ENCODE results near the gene AKAP6. TPM values are rescaled to one million over a fixed set of nuclear protein-coding genes. Genes with fewer than 3 reads are reported as not detected.
A peak's percentile ranks its signal among the peaks of the same experiment; 100 is the strongest.

Gene AKAP6
- total RNA-seq, 1 donor from 2014 or later: 2.8 TPM

GRCh38 chr14:32472512-32473463, 143.7 kb downstream of the AKAP6 start:
- Histone ChIP-seq H3K4me2 (ENCODE audit: low read length) (peak overlapping the region; percentile 68), H3K79me2 (ENCODE audit: insufficient read depth, low read length) (no peaks in the 10 kb centered on the region), H3K36me3 (ENCODE audit: insufficient read depth, low read length) (no peaks in the 10 kb centered on the region), H2AFZ (ENCODE audit: low read depth, low read length) (peak overlapping the region; percentile 51), H3K9ac (ENCODE audit: low read length) (peak overlapping the region; percentile 63), H3K4me3 (ENCODE audit: insufficient read depth, low read depth, low read length) (no peak overlapping the region), H3K9me3 (ENCODE audit: insufficient read depth, low read depth, low read length) (no peaks in the 10 kb centered on the region), H3K27me3 (ENCODE audit: insufficient read depth, low read length) (no peaks in the 10 kb centered on the region), H3K4me1 (ENCODE audit: insufficient read depth, low read length) (peaks cover 21% of the 10 kb centered on the region), H4K20me1 (ENCODE audit: insufficient read depth, low read length) (no peaks in the 10 kb centered on the region), H3K27ac (ENCODE audit: low read depth, low read length) (peak overlapping the region; percentile 79)
- peak; percentile 39 for FAIRE-seq
- H3K4me1 Mint-ChIP-seq (ENCODE audit: low read depth, unreplicated experiment): peaks cover 35% of the 10 kb centered on the region
- H3K27me3 Mint-ChIP-seq (ENCODE audit: low read depth, unreplicated experiment): no peaks in the 10 kb centered on the region
- no peaks in the 10 kb centered on the region for H3K9me3 Mint-ChIP-seq (ENCODE audit: unreplicated experiment)
- H3K27ac Mint-ChIP-seq (ENCODE audit: unreplicated experiment): peak overlapping the region; percentile 85
- peak; percentile 74 for DNase-seq (ENCODE audit: low read depth)
- peak overlapping the region; percentile 3 for H3K4me3 Mint-ChIP-seq (ENCODE audit: unreplicated experiment)
- no peaks in the 10 kb centered on the region for H3K36me3 Mint-ChIP-seq (ENCODE audit: low read depth, unreplicated experiment)
- no peak for TF ChIP-seq EZH2 (IDR thresholded peaks at IDR 0.05; ENCODE audit: insufficient read depth, low read length)
- TF ChIP-seq CTCF (IDR thresholded peaks at IDR 0.05; ENCODE audit: insufficient read depth, low read depth, low read length): no peak

- peak overlapping the region; percentile 79 for H3K27ac ChIP-seq (ENCODE audit: low read depth, low read length)
- H3K4me3 Mint-ChIP-seq (ENCODE audit: unreplicated experiment): no peak overlapping the region
- no peaks in the 10 kb centered on the region for H4K20me1 ChIP-seq (ENCODE audit: insufficient read depth, low read length)
- peak; percentile 69 for FAIRE-seq
- peak overlapping the region; percentile 68 for H3K4me2 ChIP-seq (ENCODE audit: low read length)
- no peaks in the 10 kb centered on the region for H3K9me3 ChIP-seq (ENCODE audit: insufficient read depth, low read depth, low read length)
- no peaks in the 10 kb centered on the region for H3K36me3 Mint-ChIP-seq (ENCODE audit: low read depth, unreplicated experiment)
- peak overlapping the region; percentile 63 for H3K9ac ChIP-seq (ENCODE audit: low read length)
- peaks cover 21% of the 10 kb centered on the region for H3K4me1 ChIP-seq (ENCODE audit: insufficient read depth, low read length)
- H3K27ac Mint-ChIP-seq (ENCODE audit: unreplicated experiment): peak overlapping the region; percentile 85
- no peaks in the 10 kb centered on the region for H3K36me3 ChIP-seq (ENCODE audit: insufficient read depth, low read length)
- no peaks in the 10 kb centered on the region for H3K79me2 ChIP-seq (ENCODE audit: insufficient read depth, low read length)
- H3K9me3 Mint-ChIP-seq (ENCODE audit: unreplicated experiment): no peaks in the 10 kb centered on the region
- H3K27me3 ChIP-seq (ENCODE audit: insufficient read depth, low read length): no peaks in the 10 kb centered on the region
- peaks cover 34% of the 10 kb centered on the region for H3K4me1 Mint-ChIP-seq (ENCODE audit: low read depth, unreplicated experiment)
- peak overlapping the region; percentile 18 for H2AFZ ChIP-seq (ENCODE audit: low read depth, low read length)
- no peaks in the 10 kb centered on the region for H3K27me3 Mint-ChIP-seq (ENCODE audit: low read depth, unreplicated experiment)
- peak; percentile 88 for DNase-seq (ENCODE audit: low read depth)
- TF ChIP-seq CTCF (IDR thresholded peaks at IDR 0.05; ENCODE audit: insufficient read depth, low read depth, low read length): no peak
- no peak for TF ChIP-seq EZH2 (IDR thresholded peaks at IDR 0.05; ENCODE audit: insufficient read depth, low read length)
- H3K4me3 ChIP-seq (ENCODE audit: insufficient read depth, low read depth, low read length): no peak overlapping the region
Measured at GRCh38 chr14:32473464-32473855, 144.4 kb downstream of the AKAP6 start.
